GM12872 (cell line): ENCODE measurements around the gene GNAO1.
A peak's percentile ranks its signal among the peaks of the same experiment; 100 is the strongest.

Experiments used
- CTCF ChIP-seq: IDR thresholded peaks from 3 replicates; pipeline ENCODE4 v1.5.1; 2011; ENCODE audit warnings: low read depth, mild to moderate bottlenecking, low read length, moderate library complexity; ENCODE audit not compliant: insufficient read depth

GNAO1 gene

GRCh38 chr16:56329887-56330286, 138.6 kb downstream of the GNAO1 start:
- TF ChIP-seq CTCF = no peak

GRCh38 chr16:56330476-56330875, 139.2 kb downstream of the GNAO1 start:
- TF ChIP-seq CTCF = no peak

GRCh38 chr16:56331399-56331798, 140.1 kb downstream of the GNAO1 start:
- TF ChIP-seq CTCF = no peak

- TF ChIP-seq CTCF = no peak
Observed at GRCh38 chr16:56331915-56332314, 140.6 kb downstream of the GNAO1 start.

GRCh38 chr16:56332464-56333079, 141.3 kb downstream of the GNAO1 start:
- peak; percentile 31; the same call in 1 of the 3 replicates for TF ChIP-seq CTCF

- no peak for TF ChIP-seq CTCF
Observed at GRCh38 chr16:56334761-56335160, 143.5 kb downstream of the GNAO1 start.

- no peak for TF ChIP-seq CTCF
Observed at GRCh38 chr16:56336071-56336688, 144.9 kb downstream of the GNAO1 start.
